HepG2 (cell line): ENCODE results near the gene SNX6. TPM values are rescaled to one million over a fixed set of nuclear protein-coding genes. Genes with fewer than 3 reads are reported as not detected.

ENCODE experiments used
- ATAC-seq: fragments of 200-7000 bp; cut with Tn5 transposase; 3 replicates; pipeline ENCODE4 v1.9.1; 2020; ENCODE audit warnings: mild to moderate bottlenecking, moderate library complexity
- BruUV-seq: library from RNA; stranded (reverse); fragments of 400-500 nt; replicated peaks from 2 replicates; lab custom pipeline; 2021; lab: Mats Ljungman, UMichigan
- CTCF ChIA-PET: fragments of 300-600 bp; formaldehyde crosslinking; extraction: SDS; loops from one replicate; lab custom pipeline; 2021; ENCODE audit warnings: low total read pairs, inconsistent platforms, low intra/inter-chr PET ratio; lab: Yijun Ruan, JAX
- POLR2A ChIA-PET: fragments of 350-600 bp; sonication (Branson Sonifier 250); formaldehyde crosslinking; loops from one replicate; lab custom pipeline; 2020; ENCODE audit warnings: antibody characterized with exemption, inconsistent platforms; lab: Yijun Ruan, JAX
- DNase-seq: peaks from one replicate; pipeline ENCODE4 v3.0.0-alpha.2; 2015; ENCODE audit warnings: low spot score
- FAIRE-seq: peaks from 3 replicates; lab custom pipeline; 2011; peaks lifted over from hg19 to GRCh38; lab: Jason Lieb, UNC
- H2AFZ ChIP-seq: one replicate; pipeline ENCODE4 v1.6.1; 2011; ENCODE audit warnings: low read length, inconsistent platforms
- H3K27ac ChIP-seq: fragments of 300-600 bp; 3 replicates; pipeline ENCODE4 v1.8.0; 2011; ENCODE audit warnings: mixed run types, mild to moderate bottlenecking, mixed read lengths, low read length, inconsistent platforms; ENCODE audit not compliant: insufficient read depth; ENCODE audit errors: extremely low read length
- H3K27me3 ChIP-seq, 2 experiments: fragments of 200-600 bp in 1 of 2; 2 replicates in 1 of 2; 3 replicates in 1 of 2; pipeline versions ENCODE4 v1.6.0 to v1.8.0; 2011; ENCODE audit warnings: low read length in 2 of 2, mild to moderate bottlenecking in 2 of 2, moderate library complexity in 2 of 2, inconsistent platforms in 1 of 2; ENCODE audit not compliant: insufficient read depth in 2 of 2, control insufficient read depth in 1 of 2
- H3K36me3 ChIP-seq, 2 experiments: fragments of 200-600 bp in 1 of 2; replicated peaks in 1 of 2; 2 replicates in 1 of 2; 3 replicates in 1 of 2; pipeline versions ENCODE4 v1.5.1 to v1.8.0; 2011; ENCODE audit warnings: low read length in 2 of 2, inconsistent platforms in 1 of 2; ENCODE audit not compliant: insufficient read depth in 2 of 2, control insufficient read depth in 1 of 2
- H3K4me1 ChIP-seq: 2 replicates; pipeline ENCODE4 v1.5.1; 2012; ENCODE audit warnings: low read length, inconsistent platforms; ENCODE audit not compliant: insufficient read depth
- H3K4me2 ChIP-seq: 2 replicates; pipeline ENCODE4 v1.6.0; 2011; ENCODE audit warnings: low read depth, low read length, inconsistent platforms
- H3K4me3 ChIP-seq, 3 experiments: fragments of 200-600 bp in 1 of 3; sonication (generic), shearing (Covaris generic) in 1 of 3; replicated peaks in 1 of 3; 2 replicates each; pipeline ENCODE4 v1.5.1; 2011 to 2016; ENCODE audit warnings: low read length in 3 of 3, inconsistent platforms in 2 of 3, low read depth in 2 of 3, mild to moderate bottlenecking in 2 of 3, control low read depth in 1 of 3, mixed read lengths in 1 of 3; ENCODE audit not compliant: insufficient read depth in 1 of 3
- H3K79me2 ChIP-seq: one replicate; pipeline ENCODE4 v1.6.1; 2011; ENCODE audit warnings: low read length, inconsistent platforms; ENCODE audit not compliant: insufficient read depth
- H3K9ac ChIP-seq: 2 replicates; pipeline ENCODE4 v1.6.0; 2011; ENCODE audit warnings: mild to moderate bottlenecking, low read depth, low read length, inconsistent platforms; ENCODE audit not compliant: insufficient read depth
- H3K9me3 ChIP-seq: 2 replicates; pipeline ENCODE4 v1.5.1; 2012; ENCODE audit warnings: mild to moderate bottlenecking, low read length
- H4K20me1 ChIP-seq: 2 replicates; pipeline ENCODE4 v1.6.0; 2011; ENCODE audit warnings: inconsistent platforms, mild to moderate bottlenecking, low read length, moderate library complexity; ENCODE audit not compliant: insufficient read depth
- ATF7 ChIP-seq, 2 experiments: fragments of 450-650 bp in 1 of 2; sonication (generic) in 1 of 2; formaldehyde crosslinking in 1 of 2; IDR thresholded peaks; 2 replicates each; pipeline versions ENCODE4 v1.4.0 to v1.6.1; 2016 to 2020; ENCODE audit warnings: antibody characterized with exemption in 1 of 2, mild to moderate bottlenecking in 1 of 2, missing genetic modification reagents in 1 of 2
- FOXO4 ChIP-seq: sonication (generic); formaldehyde crosslinking; conservative IDR thresholded peaks from 2 replicates; pipeline ENCODE4 v1.8.1; 2023; ENCODE audit warnings: missing genetic modification reagents
- HNF1B ChIP-seq: sonication (generic); formaldehyde crosslinking; IDR thresholded peaks from 2 replicates; pipeline ENCODE4 v1.5.1; 2020; ENCODE audit warnings: mild to moderate bottlenecking, moderate library complexity, missing genetic modification reagents
- HNRNPLL ChIP-seq: fragments of 200-400 bp; formaldehyde crosslinking; IDR thresholded peaks from 2 replicates; pipeline ENCODE4 v1.6.1; 2017; ENCODE audit warnings: mild to moderate bottlenecking, low read depth, low read length; ENCODE audit not compliant: poor library complexity, severe bottlenecking
- ZNF280B ChIP-seq: sonication (generic); formaldehyde crosslinking; IDR thresholded peaks from 2 replicates; pipeline ENCODE4 v1.5.0; 2020; ENCODE audit warnings: missing genetic modification reagents, mild to moderate bottlenecking, borderline replicate concordance
- ZNF460 ChIP-seq: sonication (generic); formaldehyde crosslinking; IDR thresholded peaks from 2 replicates; pipeline ENCODE4 v1.5.1; 2020; ENCODE audit warnings: missing genetic modification reagents, mild to moderate bottlenecking, borderline replicate concordance
- ZNF607 ChIP-seq: sonication (generic); formaldehyde crosslinking; IDR thresholded peaks from 2 replicates; pipeline ENCODE4 v1.5.1; 2020; ENCODE audit warnings: missing genetic modification reagents, mild to moderate bottlenecking, borderline replicate concordance
- ZNF770 ChIP-seq: sonication (generic); formaldehyde crosslinking; IDR thresholded peaks from 2 replicates; pipeline ENCODE4 v1.5.0; 2020; ENCODE audit warnings: mild to moderate bottlenecking, missing genetic modification reagents
- ZNF891 ChIP-seq: sonication (generic); formaldehyde crosslinking; IDR thresholded peaks from 2 replicates; pipeline ENCODE4 v1.5.0; 2020; ENCODE audit warnings: mild to moderate bottlenecking, missing genetic modification reagents
- WGBS: methylation state at CpG from one replicate; pipeline ENCODE4 v1.1.6; 2017; ENCODE audit warnings: low lambda C conversion rate; 5-methylcytosine and 5-hydroxymethylcytosine counted together
- in situ Hi-C: cut with HindIII; loops from 2 replicates; pipeline ENCODE4 v1.10.0; 2017; ENCODE audit warnings: low pct_unique_long_range_greater_than_20kb; ENCODE audit not compliant: extremely low pct_ligation_motif_present
- intact Hi-C: fragments of 100-400 bp; cut with micrococcal nuclease; formaldehyde crosslinking; loops from one replicate; pipeline ENCODE4 v1.10.0; 2022; ENCODE audit not compliant: unreplicated experiment
- polyA plus RNA-seq, 8 experiments: library from polyadenylated mRNA; depleted of rRNA in 3 of 8; stranded (reverse) in 7 of 8; unstranded in 1 of 8; fragments of >200 nt; fragmentation: Illumina TruSeq in 4 of 8; extraction: Trizol in 4 of 8; gene quantifications; 2 replicates each; pipeline versions ENCODE4 v1.2.1 to v1.2.3, GENCODE V29; 2011 to 2016; ENCODE audit warnings: low read depth in 4 of 8, missing spikeins in 1 of 8, mixed read lengths in 1 of 8; ENCODE audit not compliant: insufficient read depth in 1 of 8
- total RNA-seq, 5 experiments: library from RNA; depleted of rRNA; stranded (reverse); fragments of >200 nt; fragmentation: Illumina TruSeq; extraction: Trizol; gene quantifications; 2 replicates each; pipeline ENCODE4 v1.2.3, GENCODE V29; 2016; ENCODE audit warnings: low read depth in 1 of 5

Gene SNX6
- total and polyA plus RNA-seq, 2 of the 13 experiments (the other 11 are each of a cell fraction or from before 2014, with no cell fraction given): 92.3 to 169 TPM

GRCh38 chr14:34583525-34583924 lies 46.4 kb downstream of the SNX6 start:
- TSS peak; percentile 35 for BruUV-seq
- no peak for DNase-seq
- Histone ChIP-seq H2AFZ (no peak overlapping the region), H3K36me3 (peaks cover 27 to 80% of the 10 kb centered on the region in 2 experiments), H3K9me3 (no peaks in the 10 kb centered on the region), H3K4me2 (no peak overlapping the region), H4K20me1 (no peaks in the 10 kb centered on the region), H3K27me3 (no peaks in the 10 kb centered on the region), H3K79me2 (no peaks in the 10 kb centered on the region), H3K27ac (no peak overlapping the region), H3K4me1 (no peaks in the 10 kb centered on the region), H3K4me3 (no peak overlapping the region), H3K9ac (no peak overlapping the region)
- CTCF ChIA-PET: no interaction called here
- POLR2A ChIA-PET: no interaction called here
- in situ Hi-C loops (no loop called here), intact Hi-C loops (no loop called here)
- no peak for ATAC-seq
- no peak for FAIRE-seq
- TF ChIP-seq HNF1B (CRISPR knock-in tag): no peak
- peak; percentile 88 for TF ChIP-seq ATF7 (IDR thresholded peaks at IDR 0.05)
- TF ChIP-seq ATF7 (CRISPR knock-in tag; IDR thresholded peaks at IDR 0.05): no peak
- WGBS: 95% methylated on average over 6 of the region's 6 CpGs

GRCh38 chr14:34582117-34582680 lies 47.7 kb downstream of the SNX6 start:
- Histone ChIP-seq H3K27ac (no peak overlapping the region), H3K9me3 (no peaks in the 10 kb centered on the region), H4K20me1 (no peaks in the 10 kb centered on the region; the same call in 1 of the 2 replicates), H3K79me2 (no peaks in the 10 kb centered on the region), H3K27me3 (no peaks in the 10 kb centered on the region), H3K4me3 (no peak overlapping the region), H3K36me3 (peaks cover 27 to 79% of the 10 kb centered on the region in 2 experiments), H3K9ac (no peak overlapping the region), H3K4me2 (no peak overlapping the region), H3K4me1 (no peaks in the 10 kb centered on the region), H2AFZ (no peak overlapping the region)
- intact Hi-C loops (no loop called here), in situ Hi-C loops (no loop called here)
- WGBS: 97% methylated on average over 11 of the region's 11 CpGs
- BruUV-seq: no TSS peak
- DNase-seq (no peak), FAIRE-seq (no peak), ATAC-seq (no peak)
- ChIA-PET POLR2A (no interaction called here), CTCF (no interaction called here)
- TF ChIP-seq ZNF607 (CRISPR knock-in tag): 0 out of 2 replicates have a peak, but pooled peaks have one; percentile 55
- peak; percentile 58; the same call in 1 of the 2 replicates for TF ChIP-seq ZNF891 (CRISPR knock-in tag)
- TF ChIP-seq ZNF460 (CRISPR knock-in tag): peak; percentile 78
- TF ChIP-seq ZNF770: peak; percentile 33; the same call in 1 of the 2 replicates
- TF ChIP-seq FOXO4 (CRISPR knock-in tag): 0 out of 2 replicates have a peak, but pooled peaks have one; percentile 79
- 0 out of 2 replicates have a peak, but pooled peaks have one; percentile 34 for TF ChIP-seq ZNF280B (CRISPR knock-in tag)
- no peak for TF ChIP-seq HNRNPLL
